ENCODE results near the gene NPSR1. TPM values are rescaled to one million over a fixed set of nuclear protein-coding genes. Genes with fewer than 3 reads are reported as not detected.

The NPSR1 gene
- total RNA-seq, 4 donors from 2014 or later = 0.95 to 9.7 TPM; not detected in 2

DNA sequence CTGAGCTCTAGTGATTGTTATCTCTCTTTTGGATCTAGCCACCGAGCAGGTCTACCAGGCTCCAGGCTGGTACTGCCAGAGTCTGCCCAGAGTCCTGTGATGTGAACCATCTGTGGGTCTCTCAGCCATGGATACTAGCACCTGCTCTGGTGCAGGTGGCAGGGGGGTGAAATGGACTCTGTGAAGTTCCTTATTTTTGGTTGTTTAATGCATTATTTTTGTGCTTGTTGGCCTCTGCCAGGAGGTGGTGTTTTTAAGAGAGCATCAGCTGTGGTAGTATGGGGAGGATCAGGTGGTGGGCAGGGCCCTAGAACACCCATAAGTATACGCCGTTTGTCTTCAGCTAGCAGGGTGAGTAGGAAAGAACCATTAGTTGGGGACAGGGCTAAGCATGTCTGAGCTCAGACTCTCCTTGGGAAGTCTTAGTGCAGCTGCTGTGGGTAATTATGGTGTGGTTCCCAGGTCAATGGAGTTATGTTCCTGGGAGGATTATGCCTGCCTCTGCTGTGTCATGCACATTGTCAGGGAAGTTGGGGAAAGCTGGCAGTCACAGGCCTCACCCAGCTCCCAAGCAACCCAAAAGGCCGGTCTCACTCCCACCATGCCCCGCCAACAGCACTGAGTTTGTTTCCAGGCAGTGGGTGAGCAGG, 81.8 kb downstream of the NPSR1 start:
- Histone ChIP-seq H3K9me3 (no peaks in the 10 kb centered on the region), H3K4me1 (no peaks in the 10 kb centered on the region), H3K27me3 (no peaks in the 10 kb centered on the region), H3K27ac (no peak overlapping the region), H3K36me3 (no peaks in the 10 kb centered on the region), H3K4me3 (no peak overlapping the region)
- TF ChIP-seq POLR2A (IDR thresholded peaks at IDR 0.05) (no peak), EP300 (IDR thresholded peaks at IDR 0.05; ENCODE audit: low read depth) (no peak), POLR2AphosphoS5 (IDR thresholded peaks at IDR 0.05) (no peak)
- TF ChIP-seq, protein P1, sequence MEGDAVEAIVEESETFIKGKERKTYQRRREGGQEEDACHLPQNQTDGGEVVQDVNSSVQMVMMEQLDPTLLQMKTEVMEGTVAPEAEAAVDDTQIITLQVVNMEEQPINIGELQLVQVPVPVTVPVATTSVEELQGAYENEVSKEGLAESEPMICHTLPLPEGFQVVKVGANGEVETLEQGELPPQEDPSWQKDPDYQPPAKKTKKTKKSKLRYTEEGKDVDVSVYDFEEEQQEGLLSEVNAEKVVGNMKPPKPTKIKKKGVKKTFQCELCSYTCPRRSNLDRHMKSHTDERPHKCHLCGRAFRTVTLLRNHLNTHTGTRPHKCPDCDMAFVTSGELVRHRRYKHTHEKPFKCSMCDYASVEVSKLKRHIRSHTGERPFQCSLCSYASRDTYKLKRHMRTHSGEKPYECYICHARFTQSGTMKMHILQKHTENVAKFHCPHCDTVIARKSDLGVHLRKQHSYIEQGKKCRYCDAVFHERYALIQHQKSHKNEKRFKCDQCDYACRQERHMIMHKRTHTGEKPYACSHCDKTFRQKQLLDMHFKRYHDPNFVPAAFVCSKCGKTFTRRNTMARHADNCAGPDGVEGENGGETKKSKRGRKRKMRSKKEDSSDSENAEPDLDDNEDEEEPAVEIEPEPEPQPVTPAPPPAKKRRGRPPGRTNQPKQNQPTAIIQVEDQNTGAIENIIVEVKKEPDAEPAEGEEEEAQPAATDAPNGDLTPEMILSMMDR (IDR thresholded peaks at IDR 0.05) = no peak
- 86% methylated on average over 5 of the region's 5 CpGs; no CpG with 5 or more reads in 1 of the 2 donors for WGBS, 2 donors (ENCODE audit: low coverage in 1 of 2)
- intact Hi-C loops (cut with DNase I; ENCODE audit: low total_unique reads) = no loop called here
- no peak for DNase-seq
- in situ Hi-C loops (cut with MboI; ENCODE audit: low pct_ligation_motif_present in 1 of 4, low pct_unique_long_range_greater_than_20kb in 1 of 4, low sequenced_read_pairs in 3 of 4) = no loop called here

DNA sequence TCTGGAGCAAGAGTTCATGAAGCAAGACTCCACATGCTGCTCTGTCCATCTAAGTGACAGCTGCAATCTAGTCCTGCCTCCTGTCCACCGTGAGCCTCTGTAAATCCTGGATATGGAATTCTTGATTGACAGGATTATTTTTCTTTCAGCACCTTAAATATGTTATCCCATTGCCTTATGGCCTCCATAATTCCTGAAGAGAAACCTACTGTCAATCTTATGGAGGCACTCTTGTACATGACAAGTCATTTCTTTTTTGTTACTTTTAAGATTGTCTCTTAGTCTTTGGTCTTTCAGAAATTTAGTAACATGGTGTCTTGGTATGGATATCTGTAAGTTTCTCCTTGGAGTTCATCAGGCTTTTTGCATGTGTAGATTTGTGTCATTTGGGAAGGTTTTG, 82.8 kb downstream of the NPSR1 start:
- Histone ChIP-seq H3K27ac (no peak overlapping the region), H3K27me3 (no peaks in the 10 kb centered on the region), H3K4me1 (no peaks in the 10 kb centered on the region), H3K9me3 (no peaks in the 10 kb centered on the region), H3K36me3 (no peaks in the 10 kb centered on the region), H3K4me3 (no peak overlapping the region)
- in situ Hi-C loops (cut with MboI; ENCODE audit: low pct_ligation_motif_present in 1 of 4, low pct_unique_long_range_greater_than_20kb in 1 of 4, low sequenced_read_pairs in 3 of 4) (no loop called here), intact Hi-C loops (cut with DNase I; ENCODE audit: low total_unique reads) (no loop called here)
- DNase-seq = no peak
- WGBS, 2 donors (ENCODE audit: low coverage in 1 of 2) = 50 to 74% methylated on average over 1 of the region's 1 CpG
- TF ChIP-seq, protein P1 (IDR thresholded peaks at IDR 0.05) = no peak
- no peak for TF ChIP-seq POLR2A (IDR thresholded peaks at IDR 0.05)

DNA sequence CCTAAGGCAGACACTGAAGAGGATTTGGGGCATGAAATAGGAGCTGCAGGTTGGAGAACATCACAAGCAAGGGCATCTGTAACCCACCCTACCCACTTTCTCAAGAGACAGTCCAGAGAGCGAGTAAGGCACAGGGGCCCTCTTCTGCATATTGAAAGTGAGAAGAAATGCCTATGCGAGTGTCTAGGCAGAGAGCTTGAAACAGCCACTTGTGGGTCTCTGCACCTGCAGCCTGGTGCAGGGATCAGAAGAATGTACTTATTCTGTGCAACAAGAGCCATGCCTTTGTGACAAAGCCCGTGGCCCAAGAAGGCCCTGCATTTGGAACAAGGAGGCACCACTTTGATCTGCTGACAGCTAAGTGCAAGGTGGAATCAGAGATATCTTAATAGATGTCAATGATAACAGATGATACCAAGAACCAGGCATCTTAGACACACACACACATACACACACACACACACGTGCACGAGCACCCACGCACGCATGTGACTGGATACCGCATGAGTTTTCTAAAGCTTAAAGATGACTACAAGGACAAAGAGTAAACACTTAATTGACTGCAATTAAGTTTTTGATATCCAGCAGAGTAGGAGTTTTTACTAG, 89.3 kb downstream of the NPSR1 start:
- no peak for TF ChIP-seq POLR2A (IDR thresholded peaks at IDR 0.05)
- no peak for TF ChIP-seq EP300 (IDR thresholded peaks at IDR 0.05; ENCODE audit: low read depth)
- TF ChIP-seq, protein P1 (IDR thresholded peaks at IDR 0.05) = no peak
- Histone ChIP-seq H3K27me3 (no peaks in the 10 kb centered on the region), H3K4me1 (peaks cover 0 to 14% (median 7%) of the 10 kb centered on the region in 4 donors), H3K4me3 (no peak overlapping the region), H3K9me3 (no peaks in the 10 kb centered on the region), H3K36me3 (no peaks in the 10 kb centered on the region), H3K27ac (no peak overlapping the region)
- 63 to 73% methylated on average over 3 to 8 of the region's 8 CpGs for WGBS, 2 donors (ENCODE audit: low coverage in 1 of 2)
- intact Hi-C loops (cut with DNase I; ENCODE audit: low total_unique reads) (no loop called here), in situ Hi-C loops (cut with MboI; ENCODE audit: low pct_ligation_motif_present in 1 of 4, low pct_unique_long_range_greater_than_20kb in 1 of 4, low sequenced_read_pairs in 3 of 4) (no loop called here)
- DNase-seq = no peak

DNA sequence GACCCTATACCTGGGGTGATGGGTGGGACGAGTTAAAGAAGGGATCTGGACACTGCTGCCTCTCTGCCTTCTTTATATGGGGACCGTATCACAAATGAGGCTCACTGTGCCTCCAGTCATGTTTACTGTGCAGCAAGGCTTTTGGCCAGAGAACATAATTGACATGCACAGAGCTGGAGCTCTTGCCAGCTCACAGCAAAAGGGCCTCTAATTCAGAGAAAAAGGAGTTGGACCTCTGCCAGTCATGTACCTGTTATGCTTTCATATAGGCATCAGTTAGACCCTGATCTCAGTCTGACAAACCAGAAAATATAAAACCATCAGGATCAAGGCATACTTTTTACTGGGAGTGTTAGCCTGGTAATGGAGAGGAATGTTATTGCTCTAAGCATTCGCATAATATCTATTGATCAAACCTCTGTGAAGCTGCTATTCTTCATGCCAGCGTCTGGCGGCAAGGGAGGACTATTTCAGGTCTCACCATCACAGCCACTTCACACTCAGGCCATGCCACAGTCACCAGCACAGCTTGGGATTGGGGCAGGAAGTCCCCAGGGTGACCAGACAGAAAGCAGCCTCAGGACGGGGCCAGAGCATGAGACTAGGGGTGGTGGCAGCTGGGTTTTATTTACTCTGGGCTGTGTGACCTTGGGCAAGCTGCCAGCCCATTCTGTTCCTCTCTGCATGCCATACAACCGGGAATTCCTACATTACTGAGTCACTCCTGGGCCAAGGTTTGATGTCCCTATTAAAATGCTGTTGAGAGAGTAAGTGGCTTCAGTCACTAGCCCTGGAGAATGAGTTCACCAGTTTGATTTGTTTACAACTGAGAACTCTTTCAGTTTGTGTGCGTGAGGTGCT, 90.1 kb downstream of the NPSR1 start:
- no peaks in the 10 kb centered on the region for H3K27me3 ChIP-seq
- no peak overlapping the region for H3K4me3 ChIP-seq
- no peaks in the 10 kb centered on the region for H3K9me3 ChIP-seq
- no peaks in the 10 kb centered on the region for H3K36me3 ChIP-seq
- in situ Hi-C loops (cut with MboI; ENCODE audit: low pct_ligation_motif_present in 1 of 4, low pct_unique_long_range_greater_than_20kb in 1 of 4, low sequenced_read_pairs in 3 of 4) (no loop called here), intact Hi-C loops (cut with DNase I; ENCODE audit: low total_unique reads) (no loop called here)
- peak overlapping the region; percentile 3 to 47 (median 34) for H3K27ac ChIP-seq
- no peak for TF ChIP-seq POLR2A (IDR thresholded peaks at IDR 0.05)
- TF ChIP-seq POLR2AphosphoS5 (IDR thresholded peaks at IDR 0.05) = peak in 1 of 3 donors; percentile 43
- peaks cover 0 to 14% (median 7%) of the 10 kb centered on the region in 4 donors for H3K4me1 ChIP-seq
- WGBS, 2 donors (ENCODE audit: low coverage in 1 of 2) = 20 to 30% methylated on average over 1 to 8 of the region's 8 CpGs
- DNase-seq = peak; percentile 80
